T-cell (primary cell): ENCODE measurements around the gene SLC45A2. TPM values are rescaled to one million over a fixed set of nuclear protein-coding genes. Genes with fewer than 3 reads are reported as not detected.

Experiments used
- ATAC-seq, 4 experiments: fragments of 200-7000 bp in 3 of 4; fragments of 150-1000 bp in 1 of 4; cut with Tn5 transposase; replicated peaks in 1 of 4; 1 replicate in 3 of 4; 2 replicates in 1 of 4; pipeline ENCODE4 v1.10.0; 2021; ENCODE audit warnings: moderate library complexity in 3 of 4, mild to moderate bottlenecking in 2 of 4, moderate number of reproducible peaks in 1 of 4
- CTCF ChIA-PET, 2 donors: fragments of 300-600 bp; sonication (Branson Sonifier 250); formaldehyde crosslinking; loops; one replicate each; lab custom pipeline; 2022; ENCODE audit warnings: antibody characterized with exemption in 2 of 2; lab: Charles Lee
- POLR2A ChIA-PET, 2 donors: fragments of 300-600 bp; sonication (Branson Sonifier 250); formaldehyde crosslinking; loops; one replicate each; lab custom pipeline; 2022; ENCODE audit warnings: antibody characterized with exemption in 2 of 2; lab: Charles Lee
- DNase-seq, 35 experiments: peaks; one replicate each; pipeline versions ENCODE4 v3.0.0 to v3.0.0-alpha.2; 2013 to 2023
- H3K27ac ChIP-seq: one replicate; pipeline ENCODE4 v1.5.1; 2013; ENCODE audit warnings: low read length
- H3K27me3 ChIP-seq, 2 experiments: replicated peaks in 1 of 2; 1 replicate in 1 of 2; 2 replicates in 1 of 2; pipeline versions ENCODE4 v1.6.1 to v1.7.0; 2013; ENCODE audit warnings: low read length in 1 of 2, mixed read lengths in 1 of 2; ENCODE audit not compliant: control insufficient read depth in 2 of 2, insufficient read depth in 2 of 2; ENCODE audit errors: extremely low read depth in 1 of 2
- H3K36me3 ChIP-seq, 2 donors: 1 replicate in 1 of 2; 2 replicates in 1 of 2; pipeline versions ENCODE4 v1.6.1 to v1.7.0; 2013; ENCODE audit warnings: low read length in 1 of 2; ENCODE audit not compliant: control insufficient read depth in 2 of 2, insufficient read depth in 1 of 2; ENCODE audit errors: extremely low read depth in 1 of 2
- H3K4me1 ChIP-seq, 2 experiments: 1 replicate in 1 of 2; 2 replicates in 1 of 2; pipeline versions ENCODE4 v1.6.1 to v1.7.0; 2013; ENCODE audit warnings: low read length in 2 of 2, mixed read lengths in 1 of 2; ENCODE audit not compliant: insufficient read depth in 2 of 2, control insufficient read depth in 1 of 2; ENCODE audit errors: extremely low read depth in 1 of 2
- H3K4me3 ChIP-seq, 2 donors: 1 replicate in 1 of 2; 2 replicates in 1 of 2; pipeline versions ENCODE4 v1.5.1 to v1.7.0; 2013; ENCODE audit warnings: mild to moderate bottlenecking in 2 of 2, low read length in 1 of 2, moderate library complexity in 1 of 2; ENCODE audit not compliant: control insufficient read depth in 1 of 2; ENCODE audit errors: extremely low read depth in 1 of 2
- H3K9me3 ChIP-seq: 2 replicates; pipeline ENCODE4 v1.7.0; 2013
- H3K27ac Mint-ChIP-seq, 2 donors: one replicate each; pipeline ENCODE4 v1.8.0; 2020 to 2021; ENCODE audit warnings: mild to moderate bottlenecking in 2 of 2, mixed read lengths in 2 of 2
- H3K27me3 Mint-ChIP-seq, 2 donors: one replicate each; pipeline ENCODE4 v1.8.0; 2021 to 2022; ENCODE audit warnings: mixed read lengths in 2 of 2
- H3K36me3 Mint-ChIP-seq: one replicate; pipeline ENCODE4 v1.8.0; 2021; ENCODE audit warnings: mixed read lengths
- H3K4me1 Mint-ChIP-seq, 3 donors: one replicate each; pipeline ENCODE4 v1.8.0; 2020 to 2022; ENCODE audit warnings: mixed read lengths in 3 of 3, mild to moderate bottlenecking in 1 of 3
- H3K4me3 Mint-ChIP-seq, 3 donors: one replicate each; pipeline ENCODE4 v1.8.0; 2020 to 2022; ENCODE audit warnings: mild to moderate bottlenecking in 3 of 3, mixed read lengths in 3 of 3, moderate library complexity in 3 of 3
- H3K9me3 Mint-ChIP-seq, 3 donors: one replicate each; pipeline ENCODE4 v1.8.0; 2020 to 2022; ENCODE audit warnings: mixed read lengths in 3 of 3
- WGBS: methylation state at CpG from one replicate; pipeline ENCODE4 v1.1.5; 2013; ENCODE audit warnings: missing lambda C conversion rate; ENCODE audit not compliant: insufficient coverage; 5-methylcytosine and 5-hydroxymethylcytosine counted together
- total RNA-seq, 35 experiments: library from RNA in 6 of 35; stranded (reverse) in 6 of 35; fragments of 120-200 nt in 1 of 35; gene quantifications; one replicate each; pipeline versions ENCODE4 v1.2.1 to v1.2.4 and lab custom pipeline; 2013 to 2026

The SLC45A2 gene
- total RNA-seq, 5 donors from 2014 or later (not counting 1 experiment from before 2014, with no cell fraction given), result 0.20 TPM; not detected in 4

DNA sequence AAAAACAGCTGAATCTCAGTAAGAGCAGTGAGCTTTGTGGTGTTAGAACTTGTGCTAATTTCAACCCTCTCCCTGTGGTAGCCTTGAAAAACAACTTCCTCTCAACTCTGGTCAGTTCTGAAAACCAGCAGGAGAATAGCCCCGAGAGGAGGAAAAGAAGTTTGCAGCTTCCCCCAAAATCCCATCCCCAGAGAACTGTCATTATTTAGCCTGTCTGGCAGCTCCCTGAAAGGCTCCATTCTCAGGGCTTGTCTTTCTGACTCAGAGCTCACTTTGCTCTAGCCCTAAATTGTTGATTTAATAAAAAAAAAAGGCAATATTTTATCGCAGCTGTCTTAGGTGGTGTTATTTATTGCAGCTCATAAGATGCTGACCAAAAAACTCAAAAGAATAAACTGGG lies 11.4 kb upstream of the SLC45A2 start:
- 80% methylated on average over 1 of the region's 2 CpGs for WGBS
- no peaks in the 10 kb centered on the region for H3K27me3 Mint-ChIP-seq
- DNase-seq (no peak), ATAC-seq (no peak)
- no peak overlapping the region for H3K4me3 Mint-ChIP-seq
- H3K4me1 Mint-ChIP-seq, result peaks cover 3 to 9% (median 5%) of the 10 kb centered on the region in 3 donors
- no peaks in the 10 kb centered on the region for H3K27me3 ChIP-seq
- peaks cover 31% of the 10 kb centered on the region for H3K36me3 Mint-ChIP-seq
- no peaks in the 10 kb centered on the region for H3K9me3 ChIP-seq
- H3K9me3 Mint-ChIP-seq, result no peaks in the 10 kb centered on the region
- CTCF ChIA-PET, result interaction anchor here (0.7 to 1.0 kb wide), 4 partner anchors 10 to 62 kb away, joined by 3 read pairs; no protein-coding TSS in a partner anchor
- no peak overlapping the region for H3K4me3 ChIP-seq
- H3K4me1 ChIP-seq, result peaks cover 0 to 2% of the 10 kb centered on the region in 2 experiments
- POLR2A ChIA-PET, result interaction anchor here in 1 of 2 donors (0.6 kb wide), 1 partner anchor 573 kb away, joined by 3 read pairs; no protein-coding TSS in a partner anchor
- H3K27ac ChIP-seq, result no peak overlapping the region
- no peak overlapping the region for H3K27ac Mint-ChIP-seq
- peaks cover 2 to 9% of the 10 kb centered on the region in 2 donors for H3K36me3 ChIP-seq

- Mint-ChIP-seq H3K36me3 (peaks cover 35% of the 10 kb centered on the region), H3K9me3 (no peaks in the 10 kb centered on the region), H3K4me1 (peaks cover 3 to 9% (median 5%) of the 10 kb centered on the region in 3 donors), H3K4me3 (no peak overlapping the region), H3K27me3 (no peaks in the 10 kb centered on the region), H3K27ac (no peak overlapping the region)
- POLR2A ChIA-PET, result no interaction called here
- ATAC-seq (no peak), DNase-seq (no peak)
- Histone ChIP-seq H3K36me3 (peaks cover 2 to 9% of the 10 kb centered on the region in 2 donors), H3K9me3 (no peaks in the 10 kb centered on the region), H3K27ac (no peak overlapping the region), H3K27me3 (no peaks in the 10 kb centered on the region), H3K4me1 (peaks cover 0 to 2% of the 10 kb centered on the region in 2 experiments), H3K4me3 (no peak overlapping the region)
- WGBS, result 0% methylated on average over 1 of the region's 1 CpG
- CTCF ChIA-PET, result no interaction called here
These were observed 10.4 kb upstream of the SLC45A2 start for GRCh38 chr5:33994845-33995244.

GRCh38 chr5:33992864-33993263 lies 8.4 kb upstream of the SLC45A2 start:
- no peak for DNase-seq
- no peaks in the 10 kb centered on the region for H3K27me3 Mint-ChIP-seq
- H3K27ac ChIP-seq, result no peak overlapping the region
- no peaks in the 10 kb centered on the region for H3K9me3 ChIP-seq
- peaks cover 46% of the 10 kb centered on the region for H3K36me3 Mint-ChIP-seq
- CTCF ChIA-PET, result no interaction called here
- no peak for ATAC-seq
- no peak overlapping the region for H3K4me3 Mint-ChIP-seq
- H3K9me3 Mint-ChIP-seq, result no peaks in the 10 kb centered on the region
- WGBS, result 89% methylated on average over 1 of the region's 2 CpGs
- peaks cover 2 to 16% of the 10 kb centered on the region in 2 donors for H3K36me3 ChIP-seq
- H3K27me3 ChIP-seq, result no peaks in the 10 kb centered on the region
- H3K4me1 ChIP-seq, result peaks cover 0 to 2% of the 10 kb centered on the region in 2 experiments
- H3K4me1 Mint-ChIP-seq, result peaks cover 3 to 8% (median 5%) of the 10 kb centered on the region in 3 donors
- POLR2A ChIA-PET, result no interaction called here
- no peak overlapping the region for H3K4me3 ChIP-seq
- H3K27ac Mint-ChIP-seq, result no peak overlapping the region

DNA sequence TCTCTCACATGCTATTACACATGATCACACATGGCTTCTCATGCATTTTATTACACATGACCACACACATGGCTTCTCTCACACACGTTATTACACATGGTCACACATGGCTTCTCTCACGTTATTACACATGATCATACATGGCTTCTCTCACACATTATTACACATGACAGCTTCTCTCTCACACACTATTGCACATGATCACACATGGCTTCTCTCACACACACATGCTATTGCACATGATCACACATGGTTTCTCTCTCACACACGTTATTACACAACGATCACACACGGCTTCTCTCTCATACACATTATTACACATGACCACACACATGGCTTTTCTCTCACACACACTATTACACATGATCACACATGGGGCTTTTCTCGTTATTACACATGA lies 954 bp upstream of the SLC45A2 start:
- Histone ChIP-seq H3K27me3 (no peaks in the 10 kb centered on the region), H3K27ac (no peak overlapping the region), H3K36me3 (peaks cover 0 to 19% of the 10 kb centered on the region in 2 donors), H3K9me3 (no peaks in the 10 kb centered on the region), H3K4me1 (no peaks in the 10 kb centered on the region), H3K4me3 (no peak overlapping the region)
- 88% methylated on average over 6 of the region's 6 CpGs for WGBS
- no peak overlapping the region for H3K27ac Mint-ChIP-seq
- ChIA-PET CTCF (no interaction called here), POLR2A (no interaction called here)
- H3K9me3 Mint-ChIP-seq, result no peaks in the 10 kb centered on the region
- H3K36me3 Mint-ChIP-seq, result peaks cover 25% of the 10 kb centered on the region
- H3K27me3 Mint-ChIP-seq, result no peaks in the 10 kb centered on the region
- ATAC-seq, result no peak
- DNase-seq, result no peak
- no peaks in the 10 kb centered on the region for H3K4me1 Mint-ChIP-seq
- H3K4me3 Mint-ChIP-seq, result no peak overlapping the region

DNA sequence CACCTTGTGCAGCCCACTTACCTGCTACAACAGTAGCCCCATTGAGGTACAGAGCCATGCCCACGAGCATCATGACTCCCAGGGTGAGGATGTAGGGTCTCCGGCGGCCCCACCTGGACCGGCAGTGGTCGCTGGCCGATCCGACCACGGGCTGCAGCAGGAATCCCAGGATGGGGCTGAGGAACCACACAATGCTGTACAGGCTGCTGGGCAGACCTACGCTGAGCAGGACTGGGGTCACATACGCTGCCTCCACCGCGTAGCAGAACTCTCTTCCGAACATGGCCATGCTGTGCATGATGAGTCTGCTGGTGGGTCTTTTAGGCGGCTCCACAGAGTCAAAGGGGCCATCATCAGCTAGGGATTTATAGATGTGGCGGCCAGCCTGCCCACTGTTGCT lies 315 bp downstream of the SLC45A2 start:
- peaks cover 0 to 18% of the 10 kb centered on the region in 2 donors for H3K36me3 ChIP-seq
- no peaks in the 10 kb centered on the region for H3K9me3 ChIP-seq
- DNase-seq (no peak), ATAC-seq (no peak)
- H3K4me3 ChIP-seq, result no peak overlapping the region
- POLR2A ChIA-PET, result no interaction called here
- H3K36me3 Mint-ChIP-seq, result peaks cover 18% of the 10 kb centered on the region
- no peak overlapping the region for H3K27ac Mint-ChIP-seq
- H3K4me1 ChIP-seq, result no peaks in the 10 kb centered on the region
- no peak overlapping the region for H3K27ac ChIP-seq
- WGBS, result 95% methylated on average over 12 of the region's 15 CpGs
- no peaks in the 10 kb centered on the region for H3K27me3 ChIP-seq
- peaks cover 0 to 1% of the 10 kb centered on the region in 2 donors for H3K27me3 Mint-ChIP-seq
- no peaks in the 10 kb centered on the region for H3K9me3 Mint-ChIP-seq
- no peak overlapping the region for H3K4me3 Mint-ChIP-seq
- H3K4me1 Mint-ChIP-seq, result no peaks in the 10 kb centered on the region
- CTCF ChIA-PET, result no interaction called here

- H3K36me3 ChIP-seq, result peaks cover 0 to under 1% of the 10 kb centered on the region in 2 donors
- H3K4me3 ChIP-seq, result no peak overlapping the region
- ChIA-PET POLR2A (no interaction called here), CTCF (interaction anchor here in 1 of 2 donors (0.5 kb wide), 1 partner anchor 19 kb away, joined by 4 read pairs; no protein-coding TSS in a partner anchor)
- DNase-seq, result no peak
- no peak for ATAC-seq
- no peaks in the 10 kb centered on the region for H3K4me1 Mint-ChIP-seq
- H3K27ac Mint-ChIP-seq, result no peak overlapping the region
- no peak overlapping the region for H3K27ac ChIP-seq
- no peaks in the 10 kb centered on the region for H3K9me3 Mint-ChIP-seq
- H3K27me3 Mint-ChIP-seq, result peaks cover 0 to 4% of the 10 kb centered on the region in 2 donors
- H3K4me1 ChIP-seq, result no peaks in the 10 kb centered on the region
- no peaks in the 10 kb centered on the region for H3K36me3 Mint-ChIP-seq
- H3K4me3 Mint-ChIP-seq, result no peak overlapping the region
- 83% methylated on average over 6 of the region's 8 CpGs for WGBS
- H3K9me3 ChIP-seq, result no peaks in the 10 kb centered on the region
- no peaks in the 10 kb centered on the region for H3K27me3 ChIP-seq
These were observed 2.9 kb downstream of the SLC45A2 start for GRCh38 chr5:33981408-33982162.
